Neuronal stem cell (in vitro differentiated cells): ENCODE results near the gene MXRA8. TPM values are rescaled to one million over a fixed set of nuclear protein-coding genes. Genes with fewer than 3 reads are reported as not detected.

Experiments
- DNase-seq: peaks from one replicate; pipeline ENCODE4 v3.0.0-alpha.2; 2013; ENCODE audit warnings: low spot score
- H2AFZ ChIP-seq: one replicate; pipeline ENCODE4 v1.6.1; 2013; ENCODE audit warnings: mild to moderate bottlenecking, low read length, inconsistent platforms
- H2AK5ac ChIP-seq: 2 replicates; pipeline ENCODE4 v1.6.1; 2013; ENCODE audit warnings: low read depth, mild to moderate bottlenecking, inconsistent platforms, low read length, moderate library complexity, mixed read lengths
- H2BK120ac ChIP-seq: 2 replicates; pipeline ENCODE4 v1.6.1; 2013; ENCODE audit warnings: low read depth, mild to moderate bottlenecking, inconsistent platforms, low read length, moderate library complexity, mixed read lengths
- H2BK12ac ChIP-seq: one replicate; pipeline ENCODE4 v1.6.1; 2013; ENCODE audit warnings: low read length, inconsistent platforms
- H2BK15ac ChIP-seq: 2 replicates; pipeline ENCODE4 v1.6.1; 2013; ENCODE audit warnings: mild to moderate bottlenecking, low read length, inconsistent platforms, mixed read lengths
- H2BK5ac ChIP-seq: one replicate; pipeline ENCODE4 v1.6.1; 2013; ENCODE audit warnings: inconsistent platforms, mild to moderate bottlenecking, low read length, moderate library complexity
- H3K14ac ChIP-seq: one replicate; pipeline ENCODE4 v1.6.1; 2013; ENCODE audit warnings: low read length, inconsistent platforms
- H3K18ac ChIP-seq: 2 replicates; pipeline ENCODE4 v1.6.1; 2013; ENCODE audit warnings: low read length, inconsistent platforms
- H3K23ac ChIP-seq: 2 replicates; pipeline ENCODE4 v1.6.1; 2013; ENCODE audit warnings: low read depth, mild to moderate bottlenecking, mixed read lengths, low read length, inconsistent platforms; ENCODE audit not compliant: poor library complexity
- H3K27ac ChIP-seq: replicated peaks from 3 replicates; pipeline ENCODE4 v1.5.1; 2013; ENCODE audit warnings: low read length, inconsistent platforms
- H3K27me3 ChIP-seq, 3 experiments: 2 replicates each; pipeline ENCODE4 v1.6.1; 2013; ENCODE audit warnings: low read length in 3 of 3, mild to moderate bottlenecking in 2 of 3, inconsistent platforms in 1 of 3, low read depth in 1 of 3, mixed read lengths in 1 of 3, moderate library complexity in 1 of 3; ENCODE audit not compliant: control insufficient read depth in 3 of 3, insufficient read depth in 3 of 3
- H3K36me3 ChIP-seq, 2 donors: replicated peaks in 1 of 2; 2 replicates each; pipeline ENCODE4 v1.6.1; 2013; ENCODE audit warnings: low read length in 2 of 2; ENCODE audit not compliant: control insufficient read depth in 2 of 2, insufficient read depth in 2 of 2
- H3K4ac ChIP-seq: 2 replicates; pipeline ENCODE4 v1.6.1; 2013; ENCODE audit warnings: inconsistent platforms, mild to moderate bottlenecking, low read length, moderate library complexity
- H3K4me1 ChIP-seq, 2 donors: 1 replicate in 1 of 2; 2 replicates in 1 of 2; pipeline ENCODE4 v1.6.1; 2013; ENCODE audit warnings: low read length in 2 of 2, low read depth in 1 of 2; ENCODE audit not compliant: control insufficient read depth in 2 of 2, insufficient read depth in 1 of 2
- H3K4me2 ChIP-seq: one replicate; pipeline ENCODE4 v1.6.1; 2013; ENCODE audit warnings: mild to moderate bottlenecking, low read length, inconsistent platforms; ENCODE audit not compliant: insufficient read depth, poor library complexity, severe bottlenecking
- H3K4me3 ChIP-seq, 2 donors: 2 replicates each; pipeline ENCODE4 v1.5.1; 2013; ENCODE audit warnings: low read length in 2 of 2, mild to moderate bottlenecking in 2 of 2, inconsistent platforms in 1 of 2, moderate library complexity in 1 of 2
- H3K79me1 ChIP-seq: one replicate; pipeline ENCODE4 v1.6.1; 2013; ENCODE audit warnings: low read depth, mild to moderate bottlenecking, inconsistent platforms, low read length, moderate library complexity
- H3K9ac ChIP-seq: one replicate; pipeline ENCODE4 v1.6.1; 2013; ENCODE audit warnings: mild to moderate bottlenecking, low read depth, low read length, inconsistent platforms; ENCODE audit not compliant: poor library complexity
- H3K9me3 ChIP-seq, 2 donors: replicated peaks in 1 of 2; 2 replicates each; pipeline versions ENCODE3 to v1.6.1; 2013; ENCODE audit warnings: low read length in 2 of 2, mild to moderate bottlenecking in 2 of 2, inconsistent platforms in 1 of 2, low read depth in 1 of 2, mixed read lengths in 1 of 2, moderate library complexity in 1 of 2; ENCODE audit not compliant: control insufficient read depth in 2 of 2, insufficient read depth in 1 of 2
- H4K8ac ChIP-seq: one replicate; pipeline ENCODE4 v1.6.1; 2013; ENCODE audit warnings: low read depth, mild to moderate bottlenecking, inconsistent platforms, low read length, moderate library complexity
- H4K91ac ChIP-seq: one replicate; pipeline ENCODE4 v1.6.1; 2013; ENCODE audit warnings: low read length, low read depth, mild to moderate bottlenecking, inconsistent platforms; ENCODE audit not compliant: poor library complexity
- WGBS, 2 donors: extraction: QIAGEN DNeasy Blood & Tissue Kit; methylation state at CpG; one replicate each; pipeline ENCODE4 v1.1.7; 2013; ENCODE audit warnings: missing lambda C conversion rate in 2 of 2, mixed read lengths in 1 of 2; ENCODE audit not compliant: insufficient read length in 2 of 2, insufficient replicate concordance in 1 of 2; ENCODE audit errors: extremely low coverage in 2 of 2; 5-methylcytosine and 5-hydroxymethylcytosine counted together
- polyA plus RNA-seq, 2 experiments: library from polyadenylated mRNA; stranded (reverse); fragments of 200-250 nt; gene quantifications; one replicate each; pipeline ENCODE4 v1.2.3, GENCODE V29; 2013

Gene MXRA8, protein sequence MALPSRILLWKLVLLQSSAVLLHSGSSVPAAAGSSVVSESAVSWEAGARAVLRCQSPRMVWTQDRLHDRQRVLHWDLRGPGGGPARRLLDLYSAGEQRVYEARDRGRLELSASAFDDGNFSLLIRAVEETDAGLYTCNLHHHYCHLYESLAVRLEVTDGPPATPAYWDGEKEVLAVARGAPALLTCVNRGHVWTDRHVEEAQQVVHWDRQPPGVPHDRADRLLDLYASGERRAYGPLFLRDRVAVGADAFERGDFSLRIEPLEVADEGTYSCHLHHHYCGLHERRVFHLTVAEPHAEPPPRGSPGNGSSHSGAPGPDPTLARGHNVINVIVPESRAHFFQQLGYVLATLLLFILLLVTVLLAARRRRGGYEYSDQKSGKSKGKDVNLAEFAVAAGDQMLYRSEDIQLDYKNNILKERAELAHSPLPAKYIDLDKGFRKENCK
- polyA plus RNA-seq (2013, experiment 1 of 2) = 14.0 TPM
- 13.2 TPM for polyA plus RNA-seq (2013, experiment 2 of 2)

DNA sequence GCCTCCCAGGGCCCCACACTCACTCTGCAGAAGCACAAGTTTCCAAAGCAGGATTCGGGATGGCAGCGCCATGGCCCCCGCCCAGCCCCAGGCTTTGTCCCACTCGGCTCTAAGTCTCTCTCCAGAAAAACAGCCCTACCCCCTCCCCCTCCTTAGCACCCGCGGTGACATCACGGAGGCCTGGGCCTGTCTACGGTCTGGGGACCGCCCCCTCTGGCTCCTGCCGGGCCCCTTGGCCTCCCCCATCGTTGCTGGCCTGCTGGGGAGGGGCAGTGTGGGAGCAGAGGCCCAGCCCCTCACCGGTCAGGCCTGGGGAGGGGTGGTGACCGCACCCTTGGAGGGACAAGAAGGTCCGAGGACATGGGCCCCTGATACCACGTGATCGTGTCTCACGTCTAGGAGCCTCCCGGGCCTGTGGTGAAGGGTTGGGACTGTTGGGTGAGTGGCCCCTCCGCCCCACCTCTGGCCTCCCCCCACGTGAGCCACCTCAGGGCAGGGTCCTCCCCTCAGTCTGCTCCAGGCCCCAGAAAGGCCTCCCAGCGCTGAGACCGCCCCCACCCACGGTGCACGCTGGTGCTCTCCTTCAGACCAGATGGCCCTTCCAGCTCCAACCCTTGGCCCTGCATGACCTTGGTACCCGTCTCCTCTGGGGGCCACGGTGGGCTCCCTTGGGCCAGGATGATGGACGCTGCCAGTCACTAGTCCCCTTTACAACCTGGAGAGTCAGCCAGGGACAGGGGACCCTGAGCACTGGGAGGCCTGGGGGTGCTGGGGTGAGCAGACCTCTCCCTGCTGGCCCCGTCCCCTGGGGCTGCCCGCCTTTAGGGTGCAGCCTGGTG is at the start of gene MXRA8:
Gene MXRA8 (minus strand): TSS at position 123 of the 839 bp plus-strand sequence. CDS start 51 bp downstream, at position 72.
- Histone ChIP-seq H4K8ac (peak within 1 kb of the TSS; percentile 72), H3K27ac (peak within 1 kb of the TSS; percentile 88), H2AK5ac (peak within 1 kb of the TSS; percentile 94), H3K9ac (peak within 1 kb of the TSS; percentile 50), H3K14ac (peak within 1 kb of the TSS; percentile 14), H3K9me3 (no peaks in the 10 kb centered on the region), H3K4ac (peak within 1 kb of the TSS; percentile 94), H3K4me1 (peaks cover 53 to 54% of the 10 kb centered on the region in 2 donors), H3K23ac (peak within 1 kb of the TSS; percentile 96), H2AFZ (peak within 1 kb of the TSS; percentile 74), H3K4me2 (peak within 1 kb of the TSS; percentile 25), H3K27me3 (peaks cover 0 to 18% (median 13%) of the 10 kb centered on the region in 3 experiments), H2BK15ac (peak within 1 kb of the TSS; percentile 97), H3K79me1 (peaks cover 3% of the 10 kb centered on the region), H2BK120ac (peak within 1 kb of the TSS; percentile 99), H2BK5ac (peak within 1 kb of the TSS; percentile 70), H3K36me3 (no peaks in the 10 kb centered on the region), H3K4me3 (peak within 1 kb of the TSS; percentile 16 to 39), H2BK12ac (peak within 1 kb of the TSS; percentile 99), H3K18ac (peak within 1 kb of the TSS; percentile 97), H4K91ac (peak within 1 kb of the TSS; percentile 79)
- no CpG with 5 or more reads among the region's 29 CpGs for WGBS, 2 donors
- no peak for DNase-seq

DNA sequence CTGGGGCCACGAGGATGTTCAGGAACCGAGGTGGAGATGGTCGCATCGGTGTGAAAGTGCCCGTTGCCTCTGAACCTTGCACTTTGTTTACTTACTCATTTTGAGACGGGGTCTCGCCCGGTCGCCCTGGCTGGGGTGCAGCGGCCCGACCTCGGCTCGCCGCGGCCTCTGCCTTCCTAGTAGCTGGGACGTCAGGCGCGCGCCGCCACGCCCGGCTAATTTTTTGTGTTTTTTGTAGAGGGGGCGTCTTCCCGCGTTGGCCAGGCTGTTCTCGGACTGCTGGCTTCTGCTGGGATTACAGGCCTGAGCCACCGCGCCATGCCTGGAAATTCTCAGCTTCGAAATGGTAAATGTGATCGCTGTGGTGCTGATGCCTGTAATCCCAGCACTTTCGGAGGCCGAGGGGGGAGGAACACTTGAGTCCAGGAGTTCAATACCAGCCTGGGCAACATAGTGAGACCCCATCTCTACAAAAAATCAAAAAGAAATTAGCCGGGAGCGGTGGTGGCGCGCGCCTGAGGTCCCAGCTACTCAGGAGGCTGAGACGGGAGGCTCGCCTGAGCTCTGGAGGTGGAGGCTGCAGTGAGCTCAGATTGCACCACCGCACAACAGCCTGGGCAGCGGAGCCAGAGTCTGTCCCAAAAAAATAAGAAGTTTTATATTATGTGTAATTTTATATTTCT is 49.4 kb upstream of the MXRA8 start:
- DNase-seq = no peak

DNA sequence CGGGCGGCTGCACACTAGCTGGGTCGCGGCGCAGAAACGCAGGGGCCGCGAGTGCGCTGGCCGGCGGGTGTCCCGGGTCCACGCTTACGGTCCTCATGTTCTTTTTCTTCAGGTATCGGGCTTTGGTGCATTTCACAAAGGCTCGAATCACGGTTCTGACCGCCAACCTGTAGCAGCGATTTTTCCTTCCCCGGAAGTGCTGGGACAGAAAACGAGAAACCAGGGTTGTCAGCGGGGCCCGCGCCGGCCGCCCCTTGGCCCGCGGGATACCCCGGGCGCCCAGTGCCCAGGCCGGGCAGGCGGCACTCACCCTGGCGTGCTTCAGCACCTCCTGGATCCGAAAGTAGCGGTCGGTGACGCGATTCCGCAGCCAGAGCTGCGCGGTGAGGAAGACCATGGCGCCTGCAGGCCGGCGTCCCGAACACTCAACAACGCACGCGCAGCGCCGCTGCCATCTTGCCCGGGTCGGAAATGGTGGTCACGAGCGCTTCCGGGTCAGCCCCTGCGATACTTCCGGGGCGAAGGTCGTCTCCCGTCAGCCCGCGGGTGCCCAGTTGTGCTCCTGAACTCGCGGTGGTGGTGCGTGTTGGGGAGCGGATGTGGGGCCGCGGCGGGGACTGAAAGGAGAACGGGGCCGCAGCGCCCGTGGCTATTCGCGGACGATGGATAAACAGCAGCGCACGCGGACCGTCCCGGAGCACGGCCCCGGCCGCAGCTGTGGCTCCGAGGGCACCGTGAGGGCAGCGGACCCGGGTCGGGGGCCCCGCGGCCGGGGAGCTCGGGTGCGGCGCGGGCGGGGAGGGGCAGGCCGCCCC is 48.7 kb upstream of the MXRA8 start, which contains the start of gene MRPL20:
Gene MRPL20 (minus strand): TSS at position 473 of the 815 bp plus-strand sequence. CDS start 76 bp downstream, at position 397.
- Histone ChIP-seq H2BK12ac (peak within 1 kb of the TSS; percentile 41), H3K4ac (peak within 1 kb of the TSS; percentile 66), H3K4me1 (peaks cover 7 to 15% of the 10 kb centered on the region in 2 donors), H2BK120ac (peak within 1 kb of the TSS; percentile 87), H3K18ac (peak within 1 kb of the TSS; percentile 99), H2AK5ac (peak within 1 kb of the TSS; percentile 99), H3K4me2 (peak within 1 kb of the TSS; percentile 77), H3K9ac (peak within 1 kb of the TSS; percentile 96), H3K9me3 (no peaks in the 10 kb centered on the region), H3K27me3 (no peaks in the 10 kb centered on the region), H3K36me3 (peaks cover 28 to 57% of the 10 kb centered on the region in 2 donors), H2AFZ (peak within 1 kb of the TSS; percentile 88), H3K14ac (peak within 1 kb of the TSS; percentile 82), H2BK5ac (peak within 1 kb of the TSS; percentile 78), H4K91ac (peak within 1 kb of the TSS; percentile 56), H4K8ac (peak within 1 kb of the TSS; percentile 48), H3K23ac (peak within 1 kb of the TSS; percentile 100), H3K4me3 (peak within 1 kb of the TSS; percentile 89 to 93), H2BK15ac (peak within 1 kb of the TSS; percentile 49), H3K79me1 (peaks cover 22% of the 10 kb centered on the region), H3K27ac (peak within 1 kb of the TSS; percentile 61)
- WGBS, 2 donors = no CpG with 5 or more reads among the region's 98 CpGs
- peak; percentile 85 for DNase-seq

More for the DNA sequence above, 49.4 kb upstream of the MXRA8 start:
- H3K18ac ChIP-seq = peak overlapping the region; percentile 99
- H4K91ac ChIP-seq = no peak overlapping the region
- no peak overlapping the region for H2BK12ac ChIP-seq
- peak overlapping the region; percentile 88 for H2AFZ ChIP-seq
- H2BK15ac ChIP-seq = peak overlapping the region; percentile 49
- peak overlapping the region; percentile 78 for H2BK5ac ChIP-seq
- peak overlapping the region; percentile 77 for H3K4me2 ChIP-seq
- H3K9ac ChIP-seq = peak overlapping the region; percentile 96
- H2BK120ac ChIP-seq = peak overlapping the region; percentile 87
- peaks cover 22% of the 10 kb centered on the region for H3K79me1 ChIP-seq
- H3K23ac ChIP-seq = peak overlapping the region; percentile 65
- WGBS, 2 donors = no CpG with 5 or more reads among the region's 41 CpGs
- no peak overlapping the region for H4K8ac ChIP-seq
- peak overlapping the region; percentile 82 for H3K14ac ChIP-seq
- H3K4me3 ChIP-seq = peak overlapping the region; percentile 89 to 93
- peaks cover 7 to 15% of the 10 kb centered on the region in 2 donors for H3K4me1 ChIP-seq
- H3K4ac ChIP-seq = peak overlapping the region; percentile 66
- H3K36me3 ChIP-seq = peaks cover 23 to 50% of the 10 kb centered on the region in 2 donors
- H3K9me3 ChIP-seq = no peaks in the 10 kb centered on the region
- H3K27ac ChIP-seq = peak overlapping the region; percentile 61
- no peaks in the 10 kb centered on the region for H3K27me3 ChIP-seq
- peak overlapping the region; percentile 99 for H2AK5ac ChIP-seq
